MM.1S (cell line): ENCODE data around the gene MALL.
A peak's percentile ranks its signal among the peaks of the same experiment; 100 is the strongest.

Experiments
- DNase-seq: peaks from one replicate; pipeline ENCODE4 v3.0.0-alpha.2; 2015
- H2AFZ ChIP-seq: fragments of 300-600 bp; sonication (generic); 2 replicates; pipeline ENCODE4 v1.6.0; 2016; ENCODE audit warnings: antibody characterized with exemption, low read length
- H3F3A ChIP-seq: fragments of 300-600 bp; sonication (generic); 2 replicates; pipeline ENCODE4 v1.6.1; 2016; ENCODE audit warnings: mild to moderate bottlenecking, antibody characterized with exemption, low read length, moderate library complexity, mixed read lengths; ENCODE audit not compliant: insufficient read depth
- H3K27ac ChIP-seq: fragments of 300-600 bp; sonication (generic); 2 replicates; pipeline ENCODE4 v1.5.1; 2016; ENCODE audit warnings: mild to moderate bottlenecking, low read length
- H3K27me3 ChIP-seq: fragments of 300-600 bp; sonication (generic); replicated peaks from 2 replicates; pipeline ENCODE4 v1.6.0; 2016; ENCODE audit warnings: low read length; ENCODE audit not compliant: insufficient read depth
- H3K36me3 ChIP-seq: fragments of 300-600 bp; sonication (generic); replicated peaks from 2 replicates; pipeline ENCODE4 v1.6.1; 2016; ENCODE audit warnings: mild to moderate bottlenecking, low read length, mixed read lengths; ENCODE audit not compliant: insufficient read depth
- H3K4me1 ChIP-seq: fragments of 300-600 bp; sonication (generic); 2 replicates; pipeline ENCODE4 v1.6.1; 2016; ENCODE audit warnings: low read length, mixed read lengths
- H3K4me2 ChIP-seq: fragments of 300-600 bp; sonication (generic); 2 replicates; pipeline ENCODE4 v1.6.0; 2016; ENCODE audit warnings: low read depth, low read length
- H3K4me3 ChIP-seq: fragments of 300-600 bp; sonication (generic); 2 replicates; pipeline ENCODE4 v1.5.1; 2016; ENCODE audit warnings: low read length, mixed read lengths
- H3K79me2 ChIP-seq: fragments of 300-600 bp; sonication (generic); 2 replicates; pipeline ENCODE4 v1.6.1; 2016; ENCODE audit warnings: mixed run types, low read length, mixed read lengths
- H3K9ac ChIP-seq: fragments of 300-600 bp; sonication (generic); 2 replicates; pipeline ENCODE4 v1.6.1; 2016; ENCODE audit warnings: low read length, mixed read lengths
- H3K9me2 ChIP-seq: fragments of 300-600 bp; sonication (generic); replicated peaks from 2 replicates; pipeline ENCODE4 v1.6.1; 2016; ENCODE audit warnings: mild to moderate bottlenecking, low read length, mixed read lengths; ENCODE audit not compliant: insufficient read depth
- H3K9me3 ChIP-seq: fragments of 300-600 bp; sonication (generic); replicated peaks from 2 replicates; pipeline ENCODE4 v1.6.1; 2016; ENCODE audit warnings: mild to moderate bottlenecking, low read length, mixed read lengths; ENCODE audit not compliant: insufficient read depth
- H4K20me1 ChIP-seq: fragments of 300-600 bp; sonication (generic); 2 replicates; pipeline ENCODE4 v1.6.1; 2016; ENCODE audit warnings: mild to moderate bottlenecking, low read length, moderate library complexity, mixed read lengths; ENCODE audit not compliant: insufficient read depth
- CTCF ChIP-seq: fragments of 300-600 bp; sonication (generic); IDR thresholded peaks from 2 replicates; pipeline ENCODE4 v1.5.1; 2016; ENCODE audit warnings: antibody characterized with exemption, low read length, mixed read lengths
- EZH2 ChIP-seq: fragments of 300-600 bp; sonication (generic); optimal IDR thresholded peaks from 2 replicates; pipeline ENCODE3; 2017; ENCODE audit warnings: low read depth, mild to moderate bottlenecking, antibody characterized with exemption, low read length, mixed read lengths
- EZH2phosphoT487 ChIP-seq: fragments of 300-600 bp; sonication (generic); IDR thresholded peaks from 2 replicates; pipeline ENCODE4 v1.6.1; 2018; ENCODE audit warnings: antibody characterized with exemption, low read length

Gene MALL

GRCh38 chr2:110124038-110124825 is 8.6 kb upstream of the MALL start:
- Histone ChIP-seq H3K79me2 (no peaks in the 10 kb centered on the region), H3K9me3 (no peaks in the 10 kb centered on the region), H3K36me3 (no peaks in the 10 kb centered on the region), H3F3A (no peaks in the 10 kb centered on the region), H3K27ac (no peak overlapping the region), H3K4me2 (no peak overlapping the region), H2AFZ (no peak overlapping the region), H3K9ac (no peak overlapping the region), H3K4me1 (peaks cover 12% of the 10 kb centered on the region; the same call in 1 of the 2 replicates), H4K20me1 (no peaks in the 10 kb centered on the region), H3K4me3 (no peak overlapping the region), H3K27me3 (no peaks in the 10 kb centered on the region), H3K9me2 (no peaks in the 10 kb centered on the region)
- TF ChIP-seq EZH2, result no peak
- TF ChIP-seq EZH2phosphoT487, result no peak
- peak; percentile 21; the same call in 1 of the 2 replicates for TF ChIP-seq CTCF
- peak; percentile 45 for DNase-seq

DNA sequence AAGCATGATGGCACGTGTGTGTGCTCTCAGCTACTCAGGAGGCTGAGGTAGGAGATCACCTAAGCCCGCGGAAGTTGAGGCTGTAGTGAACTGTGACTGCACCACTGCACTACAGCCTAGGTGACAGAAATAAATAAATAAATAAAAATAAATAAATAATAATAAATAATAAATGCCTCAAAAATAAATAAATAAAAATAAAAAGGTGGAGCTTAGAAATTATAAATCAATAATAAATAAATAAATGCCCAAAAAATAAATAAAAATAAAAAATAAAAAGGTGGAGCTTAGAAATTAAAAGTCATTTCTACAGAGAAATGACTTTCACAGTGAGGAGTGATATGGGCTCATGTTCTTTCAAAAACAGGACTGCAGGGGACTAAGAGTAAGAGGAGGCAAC is 6.0 kb upstream of the MALL start:
- H3K79me2 ChIP-seq, result no peaks in the 10 kb centered on the region
- no peak for TF ChIP-seq CTCF
- TF ChIP-seq EZH2phosphoT487, result no peak
- no peak for TF ChIP-seq EZH2
- H3F3A ChIP-seq, result no peaks in the 10 kb centered on the region
- H3K4me3 ChIP-seq, result no peak overlapping the region
- H2AFZ ChIP-seq, result no peak overlapping the region
- no peak overlapping the region for H3K4me2 ChIP-seq
- no peak overlapping the region for H3K27ac ChIP-seq
- H3K27me3 ChIP-seq, result no peaks in the 10 kb centered on the region
- H3K36me3 ChIP-seq, result no peaks in the 10 kb centered on the region
- no peaks in the 10 kb centered on the region for H4K20me1 ChIP-seq
- H3K9me2 ChIP-seq, result no peaks in the 10 kb centered on the region
- H3K9ac ChIP-seq, result no peak overlapping the region
- DNase-seq, result no peak
- H3K4me1 ChIP-seq, result peaks cover 12% of the 10 kb centered on the region; the same call in 1 of the 2 replicates
- H3K9me3 ChIP-seq, result no peaks in the 10 kb centered on the region

DNA sequence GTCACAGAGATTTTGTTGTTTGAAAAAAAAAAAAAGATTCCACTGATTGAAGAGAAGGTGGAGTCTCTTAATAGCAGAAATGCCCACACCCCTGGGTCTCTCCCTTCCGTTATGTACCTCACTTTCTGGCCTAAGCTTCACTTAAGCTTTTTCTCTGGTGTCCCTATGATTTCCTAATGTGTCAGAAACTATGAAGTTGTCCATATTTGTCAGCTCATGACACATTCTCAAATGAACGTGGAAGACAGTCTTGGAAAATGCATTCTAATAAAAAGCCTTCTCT is 5.4 kb upstream of the MALL start:
- TF ChIP-seq EZH2 (no peak), EZH2phosphoT487 (no peak), CTCF (no peak)
- DNase-seq, result no peak
- H3K79me2 ChIP-seq, result no peaks in the 10 kb centered on the region
- H3K9me3 ChIP-seq, result no peaks in the 10 kb centered on the region
- no peaks in the 10 kb centered on the region for H3K27me3 ChIP-seq
- no peak overlapping the region for H3K27ac ChIP-seq
- no peaks in the 10 kb centered on the region for H3F3A ChIP-seq
- H2AFZ ChIP-seq, result no peak overlapping the region
- no peaks in the 10 kb centered on the region for H4K20me1 ChIP-seq
- H3K9me2 ChIP-seq, result no peaks in the 10 kb centered on the region
- no peak overlapping the region for H3K4me2 ChIP-seq
- H3K36me3 ChIP-seq, result no peaks in the 10 kb centered on the region
- no peak overlapping the region for H3K9ac ChIP-seq
- peaks cover 12% of the 10 kb centered on the region; the same call in 1 of the 2 replicates for H3K4me1 ChIP-seq
- H3K4me3 ChIP-seq, result no peak overlapping the region
